Caki2 (cell line): Measurements from ENCODE around the gene MED12L. TPM values are rescaled to one million over a fixed set of nuclear protein-coding genes. Genes with fewer than 3 reads are reported as not detected.
"Not testable (repeated sequence)": the region's sequence is repeated elsewhere in the genome, so short reads cannot be mapped to it uniquely, and the experiment has no call there.

Source experiments
- DNase-seq: peaks from one replicate; pipeline ENCODE4 v3.0.0-alpha.2; 2015; ENCODE audit warnings: low read depth
- in situ Hi-C: cut with HindIII; loops from 2 replicates; pipeline ENCODE4 v1.10.0; 2016; ENCODE audit warnings: low sequenced_read_pairs, low pct_unique_long_range_greater_than_20kb, mixed read lengths
- total RNA-seq: library from RNA; depleted of rRNA; stranded (reverse); fragments of >200 nt; shearing (Covaris generic); gene quantifications from 2 replicates; pipeline ENCODE4 v1.2.3, GENCODE V29; 2014; ENCODE audit warnings: low replicate concordance; rRNA removed

The MED12L gene
- total RNA-seq = 0.24 TPM in 1 of 2 replicates, not detected in the other

DNA sequence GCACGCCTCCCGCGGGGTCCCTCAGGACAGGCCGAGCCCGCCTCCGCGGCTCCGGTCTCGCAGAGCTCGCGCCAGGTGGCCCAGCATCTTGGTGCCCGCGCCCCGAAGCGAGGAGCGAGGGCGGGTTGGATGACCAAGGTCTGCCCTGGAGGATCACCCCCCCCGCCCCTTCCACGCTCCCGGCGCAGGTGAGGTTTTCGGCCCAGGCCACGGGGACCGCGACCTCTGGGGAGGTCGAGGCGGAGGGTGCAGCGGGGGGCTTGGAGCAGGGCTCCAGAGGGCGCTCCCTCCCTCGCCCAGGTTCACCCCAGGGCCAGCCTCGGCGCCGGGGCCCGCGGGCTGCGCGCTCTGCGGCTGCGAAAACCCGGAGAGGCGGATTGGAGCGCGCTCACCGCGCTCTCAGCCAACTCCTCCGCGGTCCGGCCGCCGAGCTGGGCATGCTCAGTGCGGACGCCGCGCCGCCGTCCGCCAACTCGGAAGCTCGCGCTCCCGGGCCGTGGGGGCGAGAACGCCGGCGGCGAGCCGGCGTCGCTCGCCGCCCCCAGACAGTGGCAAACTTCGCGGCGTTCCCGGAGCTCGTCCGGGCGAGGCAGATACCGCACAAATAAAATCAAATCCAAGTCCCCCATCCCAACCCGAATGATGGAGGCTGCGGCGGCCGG is at the start of gene MED12L:
Gene MED12L (plus strand): TSS at position 438 of the 662 bp plus-strand sequence. CDS start 1,263 bp downstream, outside the sequence.
- in situ Hi-C loops = no loop called here
- DNase-seq = peak; percentile 74

- in situ Hi-C loops = no loop called here
- peak; percentile 3 for DNase-seq
These were observed 47.6 kb upstream of the MED12L start for GRCh38 chr3:151037746-151038477.

DNA sequence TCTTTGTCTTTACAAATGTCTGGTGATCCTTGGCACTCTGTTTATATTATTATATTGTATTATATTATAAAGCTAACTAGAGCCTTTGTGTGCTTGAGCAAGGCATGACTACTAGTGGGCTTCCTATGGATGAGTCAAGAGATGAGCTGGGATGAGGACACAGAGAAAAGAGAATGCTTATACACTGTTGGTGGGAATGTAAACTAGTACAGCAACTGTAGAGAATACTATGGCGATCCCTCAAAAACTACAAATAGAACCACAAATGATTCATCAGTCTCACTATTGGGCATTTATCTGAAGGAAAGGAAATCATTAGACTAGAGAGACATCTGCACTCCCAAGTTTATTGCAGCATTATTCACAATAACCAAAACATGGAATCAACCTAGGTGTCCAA is 40.8 kb upstream of the MED12L start:
- in situ Hi-C loops = no loop called here
- no peak for DNase-seq

DNA sequence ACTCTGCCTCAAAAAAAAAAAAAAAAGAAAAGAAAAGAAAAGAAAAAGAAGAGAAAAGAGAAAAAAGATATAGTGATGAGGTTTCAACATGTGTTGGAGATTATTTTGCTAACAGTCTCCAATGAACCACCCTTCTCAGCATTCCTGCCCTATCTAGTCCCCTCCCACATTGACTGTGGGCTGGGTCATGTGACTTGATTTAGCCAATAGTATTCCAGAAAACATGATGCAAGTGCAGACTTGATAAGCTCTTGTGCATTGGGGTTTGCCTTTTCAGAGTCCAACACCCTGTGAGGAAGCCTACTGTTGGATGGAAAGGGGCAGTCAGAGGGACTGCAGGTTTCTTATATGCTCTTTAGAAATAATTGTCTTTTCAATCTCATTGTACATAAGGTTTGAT is 37.8 kb upstream of the MED12L start:
- in situ Hi-C loops = no loop called here
- DNase-seq = peak; percentile 16

- no peak for DNase-seq
- in situ Hi-C loops = no loop called here
These were observed 33.9 kb upstream of the MED12L start for GRCh38 chr3:151051533-151051932.

- no peak for DNase-seq
- in situ Hi-C loops = no loop called here
These were observed 33.1 kb upstream of the MED12L start for GRCh38 chr3:151052346-151052745.

- in situ Hi-C loops = no loop called here
- DNase-seq = no peak
These were observed 32.7 kb upstream of the MED12L start for GRCh38 chr3:151052756-151053155.

- in situ Hi-C loops = no loop called here
- no peak for DNase-seq
These were observed 26.7 kb upstream of the MED12L start for GRCh38 chr3:151058740-151059139.

GRCh38 chr3:151062611-151063010 is 22.9 kb upstream of the MED12L start:
- in situ Hi-C loops = no loop called here
- no peak for DNase-seq

GRCh38 chr3:151067158-151067557 is 18.3 kb upstream of the MED12L start:
- in situ Hi-C loops = no loop called here
- no peak for DNase-seq

DNA sequence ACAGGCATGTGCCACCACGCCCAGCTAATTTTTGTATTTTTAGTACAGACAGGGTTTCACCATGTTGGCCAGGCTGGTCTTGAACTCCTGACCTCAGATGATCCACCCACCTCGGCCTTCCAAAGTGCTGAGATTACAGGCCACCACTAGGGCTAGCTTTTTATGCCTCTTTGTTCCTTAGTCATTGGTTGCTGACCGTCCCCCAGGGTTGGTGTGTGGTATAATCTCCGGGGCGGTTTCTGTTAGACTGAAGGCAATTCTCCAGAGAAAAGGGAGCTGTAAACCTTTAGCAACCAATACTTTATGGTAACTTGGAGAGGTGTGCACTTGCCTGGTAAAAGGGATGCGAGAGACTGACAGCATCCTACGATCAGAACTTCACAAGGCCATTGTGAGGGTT is 12.6 kb upstream of the MED12L start:
- in situ Hi-C loops, DNase-seq: not testable (repeated sequence)

DNA sequence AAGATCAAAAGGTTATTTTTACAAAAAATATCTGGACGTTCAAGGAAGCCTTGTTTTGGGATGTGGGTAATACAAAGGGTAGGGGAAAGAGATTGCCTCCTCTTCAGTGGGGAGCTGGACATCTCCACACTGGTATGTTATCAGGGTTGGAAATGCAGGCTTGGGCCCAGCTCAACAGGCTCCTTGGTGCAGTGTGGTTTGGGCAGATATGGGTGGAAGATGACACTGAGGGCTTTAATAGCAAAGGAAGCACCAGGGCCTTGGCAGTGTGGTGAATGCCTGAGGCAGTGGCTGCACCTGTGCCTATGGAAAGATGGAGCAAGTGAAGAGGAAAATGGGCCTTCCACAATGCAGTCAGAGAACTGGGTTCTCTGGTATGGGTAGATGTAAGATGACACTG is 11.2 kb upstream of the MED12L start:
- in situ Hi-C loops = no loop called here
- DNase-seq = no peak

DNA sequence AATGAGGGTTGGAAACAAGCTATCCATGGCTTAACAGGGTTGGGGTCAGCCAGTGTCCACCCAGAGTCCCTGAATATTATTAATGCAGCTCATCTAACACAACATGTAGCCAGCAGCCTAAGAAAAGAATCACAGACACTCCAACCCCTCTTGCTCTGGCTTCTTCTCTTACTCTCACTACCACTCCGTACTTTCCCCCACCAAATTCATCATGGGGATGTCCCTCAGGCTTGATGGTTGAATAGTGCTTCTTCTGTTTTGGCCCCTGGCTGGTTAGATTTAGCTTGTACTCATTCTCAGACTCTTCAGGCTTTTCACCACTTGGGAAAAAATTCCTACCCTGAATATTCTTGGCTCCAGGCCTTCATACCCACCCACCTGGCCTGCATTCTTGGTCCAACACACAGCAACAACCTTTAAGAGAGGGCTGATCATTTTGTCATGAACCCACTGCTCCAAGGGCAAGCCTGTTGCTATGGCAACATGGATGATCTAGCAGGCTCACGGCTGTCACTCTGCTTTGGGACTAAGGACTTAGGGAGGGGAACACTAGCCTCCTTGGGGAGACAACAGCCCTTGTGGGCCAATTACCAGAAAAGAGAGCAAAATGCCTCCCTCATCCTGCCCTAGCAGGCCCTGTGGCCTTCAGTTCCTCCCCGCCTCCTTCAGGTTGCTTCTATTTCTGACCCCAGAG is 9.4 kb upstream of the MED12L start:
- in situ Hi-C loops = no loop called here

GRCh38 chr3:151076626-151077025 is 8.8 kb upstream of the MED12L start:
- in situ Hi-C loops = no loop called here
- no peak for DNase-seq

More for the DNA sequence above, 9.4 kb upstream of the MED12L start:
- no peak for DNase-seq

DNA sequence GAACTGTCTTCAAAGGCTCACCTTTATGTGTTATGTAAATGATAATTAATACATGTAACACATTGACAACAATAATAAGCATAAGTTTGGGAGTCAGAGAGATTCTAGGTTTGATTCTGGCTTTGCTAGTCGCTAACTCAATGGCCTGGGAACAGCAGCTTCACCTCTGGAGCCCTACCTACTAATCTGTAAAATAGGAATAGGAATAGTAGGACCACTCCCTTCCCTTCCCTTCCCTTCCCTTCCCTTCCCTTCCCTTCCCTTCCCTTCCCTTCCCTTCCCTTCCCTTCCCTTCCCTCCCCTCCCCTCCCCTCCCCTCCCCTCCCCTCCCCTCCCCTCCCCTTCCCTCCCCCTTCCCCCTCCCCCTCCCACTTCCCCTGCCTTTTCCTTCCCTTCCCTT is 4.4 kb upstream of the MED12L start:
- DNase-seq, in situ Hi-C loops: not testable (repeated sequence)

DNA sequence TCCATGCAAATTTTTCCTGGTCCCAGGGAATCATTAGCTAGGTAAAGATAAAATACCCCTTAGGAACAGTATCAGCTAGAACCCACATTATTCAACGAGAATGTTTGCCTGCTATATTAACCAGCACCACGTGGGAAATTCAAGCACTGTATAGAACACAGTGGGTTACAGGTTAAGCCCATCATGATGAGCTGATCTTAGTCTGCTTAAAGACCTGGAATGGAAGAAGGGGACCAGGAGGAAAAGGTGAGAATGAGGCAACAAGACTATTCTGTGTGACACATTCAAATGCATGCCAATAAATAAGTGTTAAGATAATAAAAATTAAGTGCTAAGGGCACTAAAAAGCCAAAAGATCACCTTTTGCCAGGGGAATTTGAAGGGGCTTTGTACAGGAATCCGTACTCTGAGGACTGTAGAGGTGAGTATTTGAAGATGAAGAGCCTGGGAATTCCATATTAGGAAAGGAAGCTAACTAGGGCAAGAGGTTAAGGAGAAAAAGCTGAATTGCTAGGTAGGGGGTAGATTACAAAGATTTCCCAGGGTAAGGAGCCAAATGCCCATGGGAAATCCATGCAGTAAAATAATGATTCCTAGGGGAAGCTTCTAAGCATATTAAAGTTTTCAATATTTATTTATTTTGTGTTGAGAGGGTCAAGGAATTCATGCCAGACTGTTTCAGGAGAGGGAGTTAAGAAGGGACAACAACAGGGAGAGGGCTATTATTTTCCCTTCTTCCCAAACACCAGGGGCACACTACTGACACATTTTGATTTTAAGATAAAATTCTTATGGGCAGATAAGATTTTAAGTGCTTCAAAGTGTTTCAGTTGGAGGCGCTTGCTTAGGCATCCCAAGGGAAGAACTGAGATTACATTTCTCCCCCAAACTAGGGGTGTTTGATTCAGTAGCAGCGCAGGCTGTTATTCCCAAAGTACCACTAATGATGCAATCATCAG is 2.3 kb upstream of the MED12L start:
- in situ Hi-C loops = no loop called here

GRCh38 chr3:151084893-151085226 is 604 bp upstream of the MED12L start:
- no peak for DNase-seq
- in situ Hi-C loops = no loop called here

More for the DNA sequence above, 2.3 kb upstream of the MED12L start:
- no peak for DNase-seq

- in situ Hi-C loops = no loop called here
- DNase-seq = no peak
These were observed 522 bp downstream of the MED12L start for GRCh38 chr3:151085889-151086483.
